Germinal center (tissue), 1 donor: ENCODE measurements around the gene GNB5.

Experiments used
- DNase-seq: peaks from one replicate; pipeline ENCODE4 v3.0.0; 2012; ENCODE audit warnings: mixed read lengths, low spot score

The GNB5 gene

GRCh38 chr15:52140646-52141045, 50.5 kb downstream of the GNB5 start:
- no peak for DNase-seq

DNA sequence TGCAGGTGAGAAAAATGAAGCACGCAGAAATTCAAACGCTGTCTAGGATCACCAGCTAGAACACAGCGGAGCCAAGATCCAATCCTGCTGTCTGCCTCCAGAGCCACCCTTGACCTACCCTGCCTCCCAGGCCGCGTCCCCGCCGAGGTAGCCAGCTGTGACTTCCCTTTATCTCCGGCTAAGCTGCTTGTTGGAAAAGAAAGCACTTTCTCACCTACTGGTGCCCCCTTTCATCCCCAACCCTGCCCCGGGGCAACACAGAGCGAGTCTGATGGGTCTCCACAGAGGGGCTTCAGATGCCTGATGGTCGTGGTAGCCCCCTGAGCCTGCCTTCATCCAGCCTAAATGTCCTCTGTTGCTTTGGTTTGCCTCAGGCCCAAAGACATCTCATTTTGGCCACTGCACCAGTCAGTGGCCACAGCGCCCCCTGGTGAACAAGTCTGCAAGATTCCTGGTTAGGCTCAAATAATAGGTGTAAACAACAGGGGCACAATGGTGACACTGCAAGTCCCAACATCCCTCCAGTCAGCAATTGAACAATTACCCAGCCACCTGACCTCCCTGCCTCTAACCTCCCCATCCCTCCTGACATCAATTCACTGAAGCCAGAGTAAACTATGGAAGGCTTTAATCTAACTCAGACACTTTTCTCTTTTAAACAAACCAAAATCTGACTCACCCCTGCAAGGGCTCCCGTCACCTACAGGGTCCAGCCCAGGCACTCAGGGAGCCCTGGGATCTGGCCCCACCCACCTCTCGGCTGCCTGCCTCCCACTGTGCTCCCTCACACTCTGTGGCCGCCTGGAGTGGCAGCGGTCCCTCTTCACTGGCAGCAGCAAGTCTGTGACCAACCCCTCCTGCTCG, 51.4 kb downstream of the GNB5 start:
- peak; percentile 70 for DNase-seq

DNA sequence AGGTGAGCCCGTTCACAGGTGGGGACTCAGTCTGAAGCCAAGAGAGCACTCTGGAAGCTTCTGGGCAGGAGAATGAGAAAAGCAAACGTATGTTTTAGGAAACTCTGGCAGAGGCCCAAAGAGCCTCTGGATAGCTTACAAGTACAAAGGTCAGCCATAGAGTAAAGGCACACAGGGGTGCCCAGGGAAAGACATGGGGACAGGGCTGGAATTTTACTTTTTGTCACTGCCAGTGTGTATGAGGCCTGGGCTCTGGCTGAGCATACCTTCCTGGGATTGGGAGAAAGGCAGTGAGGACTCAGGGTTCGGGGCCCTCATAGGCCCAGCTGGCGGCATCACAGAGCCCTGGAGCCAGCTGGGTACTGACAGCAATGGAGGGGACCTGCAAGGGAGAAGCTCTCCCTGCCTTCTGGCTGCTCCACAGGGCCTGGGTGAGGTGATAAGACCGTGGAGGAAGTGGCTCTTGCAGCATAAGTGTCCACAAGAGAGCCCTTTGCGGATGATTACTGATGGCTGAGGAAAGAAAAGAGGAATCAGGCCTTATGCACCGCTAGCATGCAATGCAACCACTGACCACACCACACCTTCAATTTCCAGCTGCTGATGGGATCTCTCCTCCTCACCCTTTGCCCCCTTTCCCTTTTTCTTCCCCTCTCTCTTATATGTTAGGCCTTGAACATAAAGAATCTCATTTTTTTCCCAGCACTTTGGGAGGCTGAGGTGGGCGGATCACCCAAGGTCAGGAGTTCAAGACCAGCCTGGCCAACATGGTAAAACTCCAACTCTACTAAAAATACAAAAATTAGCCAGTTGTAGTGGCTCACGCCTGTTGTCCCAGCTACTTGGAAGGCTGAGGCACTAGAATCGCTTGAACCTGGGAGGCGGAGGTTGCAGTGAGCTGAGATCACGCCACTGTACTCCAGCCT, 53.5 kb downstream of the GNB5 start:
- no peak for DNase-seq

DNA sequence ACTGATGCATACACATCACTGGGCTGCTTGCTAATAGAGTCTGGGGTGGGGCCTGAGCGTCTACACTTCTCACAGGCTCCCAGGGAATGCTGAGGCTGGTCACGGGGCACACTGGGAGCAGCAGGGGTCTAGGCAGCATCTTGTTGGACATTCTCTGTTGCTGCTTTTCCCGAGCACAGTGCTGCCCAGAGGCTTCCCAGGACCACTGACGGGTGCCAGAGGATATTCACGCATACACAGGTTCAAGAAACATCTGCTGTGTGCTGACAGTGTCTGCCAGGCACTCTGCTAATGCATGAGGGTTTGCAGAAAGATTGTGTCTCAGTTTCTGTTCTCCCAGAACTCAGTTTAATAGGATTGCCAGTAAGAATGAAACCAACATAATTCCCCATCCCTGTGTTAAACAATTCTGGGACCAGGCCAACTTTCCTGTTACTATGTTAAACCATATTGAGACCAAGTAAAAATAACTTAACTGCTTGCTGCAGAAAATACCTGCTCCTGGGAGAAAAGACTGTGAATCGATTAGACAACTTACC, 54.7 kb downstream of the GNB5 start:
- DNase-seq = no peak

GRCh38 chr15:52134502-52135144, 56.6 kb downstream of the GNB5 start:
- no peak for DNase-seq

DNA sequence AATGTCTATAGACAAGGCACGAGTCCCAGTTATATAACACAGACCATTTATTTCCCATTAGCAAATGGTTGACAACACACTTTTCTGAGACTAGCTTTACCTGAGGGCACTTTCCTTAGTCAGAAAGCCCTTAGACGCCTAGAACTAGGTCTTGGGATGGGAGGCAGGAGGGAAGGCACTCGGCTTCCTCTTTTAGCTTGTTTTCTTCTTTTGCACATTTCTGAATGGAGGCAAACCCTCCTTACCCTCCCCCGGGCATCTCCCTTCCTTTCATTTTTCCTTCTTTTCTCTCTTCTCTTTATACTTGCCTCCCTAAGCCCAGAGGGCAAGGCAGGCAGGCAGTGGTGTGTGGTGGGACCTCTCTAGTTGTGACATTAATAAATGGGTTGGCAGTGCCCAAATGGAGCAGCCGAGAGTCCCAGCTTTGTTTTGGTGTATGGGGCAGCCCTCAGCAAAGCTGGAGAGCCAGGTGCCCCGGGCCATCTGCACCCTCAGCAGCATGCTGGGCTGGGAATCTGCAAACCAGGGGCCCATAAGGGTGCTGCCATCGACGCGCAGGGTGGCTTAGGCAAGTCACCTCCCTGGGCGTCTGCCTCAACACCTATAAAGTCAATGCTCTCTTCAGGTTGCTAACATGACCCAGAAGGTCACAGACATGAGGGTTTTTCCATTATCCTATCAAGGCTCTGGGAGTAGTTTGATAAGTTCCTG, 57.5 kb downstream of the GNB5 start:
- DNase-seq = no peak

- no peak for DNase-seq
Measured at GRCh38 chr15:52132066-52132465, 59.1 kb downstream of the GNB5 start.

- no peak for DNase-seq
Measured at GRCh38 chr15:52128568-52128967, 62.6 kb downstream of the GNB5 start.

DNA sequence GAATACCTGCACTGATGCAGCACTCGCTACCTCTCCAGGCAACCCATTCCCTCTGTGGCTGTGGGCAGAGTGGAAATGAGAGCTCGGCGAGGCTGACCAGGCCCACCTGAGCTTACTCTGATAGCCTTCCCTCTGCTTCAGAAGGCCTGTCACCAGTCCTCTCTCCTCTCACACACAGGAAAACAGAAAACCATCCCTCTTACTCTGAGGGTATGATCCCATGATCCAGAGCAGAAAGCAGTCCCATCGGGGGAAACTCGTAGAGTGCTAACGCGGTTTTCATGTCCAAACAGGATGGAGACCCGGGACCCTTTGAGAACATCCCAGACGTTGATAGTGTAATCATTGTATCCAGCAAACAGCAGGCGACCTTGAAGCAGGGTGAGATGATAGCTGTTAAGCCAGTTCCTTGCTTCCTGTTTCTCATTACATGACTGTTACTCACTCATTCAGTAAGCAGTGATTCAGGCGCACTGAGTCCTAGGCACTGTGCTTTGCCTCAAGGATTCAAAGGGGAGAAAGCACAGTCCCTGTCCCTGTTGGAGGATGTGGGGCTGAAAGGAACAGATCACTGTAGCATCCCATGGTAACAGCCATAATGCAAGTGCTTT, 66.8 kb downstream of the GNB5 start:
- no peak for DNase-seq

GRCh38 chr15:52121896-52122295, 69.3 kb downstream of the GNB5 start:
- no peak for DNase-seq

DNA sequence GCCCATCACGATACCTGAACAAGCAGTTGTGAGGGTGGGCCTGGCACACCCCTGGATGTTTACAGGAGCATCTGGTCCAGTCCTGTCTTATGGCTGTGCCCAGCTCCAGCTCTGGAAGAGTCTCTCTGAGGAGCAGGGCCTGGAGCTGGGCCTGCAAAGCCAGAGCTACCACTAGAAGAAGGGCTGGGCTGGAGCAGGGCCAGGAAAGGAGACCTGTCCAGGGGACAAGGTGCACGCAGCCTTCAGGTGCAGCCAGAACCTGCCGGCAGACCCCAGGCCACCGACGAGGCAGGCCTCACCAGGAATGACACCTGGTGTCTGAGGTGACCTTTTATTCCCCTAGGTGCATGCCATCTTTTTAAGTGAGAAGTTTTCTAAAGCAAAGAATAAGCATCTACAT, 70.2 kb downstream of the GNB5 start:
- DNase-seq = no peak

GRCh38 chr15:52120488-52120887, 70.7 kb downstream of the GNB5 start:
- no peak for DNase-seq

DNA sequence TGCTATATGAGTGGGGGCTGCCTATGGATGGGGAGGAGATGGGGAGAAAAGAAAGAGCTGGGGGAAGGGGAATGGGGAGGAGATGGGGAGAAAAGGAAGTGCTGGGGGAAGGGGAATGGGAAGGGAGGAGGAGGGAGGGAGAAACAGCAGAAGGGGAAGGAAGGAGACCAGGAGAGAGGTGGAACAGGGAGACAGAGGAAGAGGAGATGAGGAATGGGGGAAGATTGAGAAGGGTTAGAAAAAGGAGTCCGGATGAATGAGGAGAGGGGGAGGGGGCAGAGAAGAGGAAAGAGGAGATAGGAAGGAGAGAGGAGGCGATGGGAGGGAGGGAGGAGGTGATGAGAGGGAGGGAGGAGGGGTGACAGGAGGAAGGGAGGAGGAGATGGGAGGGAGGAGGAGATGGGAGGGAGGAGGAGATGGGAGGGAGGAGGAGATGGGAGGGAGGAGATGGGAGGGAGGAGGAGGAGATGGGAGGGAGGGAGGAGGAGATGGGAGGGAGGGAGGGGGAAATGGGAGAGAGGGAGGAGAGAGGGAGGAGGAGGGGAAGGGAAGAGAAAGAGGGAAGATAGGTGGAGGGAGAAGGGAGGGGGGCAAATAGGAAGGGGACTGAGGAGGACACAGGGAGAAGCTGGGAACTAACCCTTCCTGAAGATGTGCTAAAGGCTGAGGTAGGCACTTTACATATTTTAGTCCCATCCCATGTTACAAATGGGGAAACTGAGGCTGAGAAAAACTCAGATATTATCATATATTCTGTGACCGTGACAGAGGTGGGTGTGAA, 72.0 kb downstream of the GNB5 start:
- no peak for DNase-seq

GRCh38 chr15:52117549-52117948, 73.6 kb downstream of the GNB5 start:
- DNase-seq = no peak

DNA sequence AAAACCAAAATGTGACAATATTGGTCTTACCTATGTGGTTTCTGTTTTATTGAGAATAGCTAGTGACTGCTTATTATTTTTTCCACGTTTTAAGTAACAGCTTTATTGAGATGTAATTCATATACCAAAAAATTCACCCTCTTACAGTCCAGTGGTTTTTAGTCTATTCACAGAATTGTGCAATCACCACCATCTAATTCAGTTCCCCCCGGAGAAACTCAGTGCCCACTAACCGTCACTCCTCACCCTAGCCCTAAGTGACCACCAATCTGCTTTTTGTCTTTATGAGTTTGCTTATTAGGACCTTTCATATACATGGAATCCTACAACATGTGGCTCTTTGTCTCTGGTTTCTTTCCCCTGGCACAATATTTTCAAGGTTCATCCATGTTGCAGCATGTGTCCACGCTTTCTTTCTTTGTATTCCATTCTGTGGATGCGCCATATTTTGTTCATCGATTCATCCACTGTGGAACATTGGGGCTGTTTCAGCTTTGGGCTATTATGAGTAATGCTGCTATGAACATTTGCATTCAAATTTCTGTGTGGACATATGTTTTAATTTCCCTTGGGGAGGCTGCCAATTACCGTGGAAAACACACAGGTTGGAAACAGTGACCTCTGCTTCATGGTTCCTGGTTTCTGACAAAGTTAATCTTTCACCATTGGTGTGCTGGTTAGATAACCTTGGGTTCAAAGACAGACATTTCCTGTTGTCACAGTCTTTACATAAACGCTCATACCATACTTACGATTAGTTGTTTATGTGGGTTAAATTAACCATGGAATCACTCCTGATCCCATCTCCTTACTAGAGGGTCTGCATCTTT, 75.4 kb downstream of the GNB5 start:
- DNase-seq = no peak

- DNase-seq = no peak
Measured at GRCh38 chr15:52114261-52115055, 76.7 kb downstream of the GNB5 start.

DNA sequence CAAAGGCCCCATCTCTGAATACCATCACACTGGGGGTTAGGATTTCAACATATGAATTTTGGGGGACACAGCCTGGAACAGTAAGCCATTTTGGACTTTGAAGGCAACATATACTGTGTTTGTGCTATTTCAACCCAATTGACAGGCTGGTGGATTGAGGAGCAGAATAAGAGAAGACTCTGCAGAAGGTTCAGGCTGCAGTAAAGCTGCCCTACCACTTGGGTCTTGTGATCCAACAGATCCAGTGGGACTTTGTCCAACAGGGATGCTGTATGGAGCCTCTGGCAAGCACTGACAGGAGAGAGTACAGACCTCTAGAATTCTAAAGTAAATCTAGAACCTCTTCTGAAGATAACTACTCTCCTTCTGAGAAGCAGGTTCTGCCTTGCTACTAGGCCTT, 77.5 kb downstream of the GNB5 start:
- DNase-seq = no peak

- no peak for DNase-seq
Measured at GRCh38 chr15:52113235-52113634, 78.0 kb downstream of the GNB5 start.
